GM18873 (cell line): ENCODE data around the gene FAM193B.
A peak's percentile ranks its signal among the peaks of the same experiment; 100 is the strongest.
"Not testable (repeated sequence)": the region's sequence is repeated elsewhere in the genome, so short reads cannot be mapped to it uniquely, and the experiment has no call there.

Experiments
- ATAC-seq: cut with Tn5 transposase; IDR thresholded peaks from one replicate; pipeline ENCODE4 v1.9.1; 2021; ENCODE audit warnings: mild to moderate bottlenecking, moderate library complexity, moderate number of reproducible peaks; ENCODE audit not compliant: unreplicated experiment, low FRiP score

Gene FAM193B

DNA sequence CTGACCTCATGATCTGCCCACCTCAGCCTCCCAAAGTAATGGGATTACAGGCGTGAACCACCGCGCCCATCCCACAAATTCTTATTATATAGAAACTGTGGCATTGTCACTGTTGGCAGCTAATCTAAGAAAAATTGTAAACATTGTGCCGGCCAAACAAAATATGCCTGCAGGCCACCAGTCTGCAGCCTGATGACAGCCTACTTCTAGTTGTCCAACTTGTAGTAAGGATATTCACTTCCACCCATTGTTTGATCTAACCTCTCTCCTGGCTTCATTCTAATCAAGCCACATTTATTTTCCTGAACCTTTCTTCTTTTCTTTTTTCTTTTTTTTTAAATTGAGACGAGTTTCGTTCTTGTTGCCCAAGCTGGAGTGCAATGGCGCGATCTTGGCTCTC lies 24.0 kb upstream of the FAM193B start:
- ATAC-seq, result no peak

DNA sequence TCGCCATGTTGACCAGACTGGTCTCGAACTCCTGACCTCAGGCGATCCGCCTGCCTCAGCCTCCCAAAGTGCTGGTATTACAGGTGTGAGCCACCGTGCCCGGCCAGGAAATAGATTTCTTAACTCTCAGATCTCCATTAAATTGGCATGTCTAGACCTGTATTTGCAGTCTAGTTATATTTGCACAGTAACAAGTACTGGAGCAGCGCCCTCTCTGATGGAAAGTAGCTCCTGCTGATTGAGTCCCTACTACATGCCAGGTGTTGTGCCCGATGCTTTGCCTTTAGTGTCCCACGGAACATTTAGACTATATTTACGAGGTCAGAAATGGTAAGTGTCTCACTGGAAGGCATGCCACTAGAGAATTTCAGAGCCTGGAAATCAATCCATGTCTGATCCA lies 21.8 kb upstream of the FAM193B start:
- no peak for ATAC-seq

DNA sequence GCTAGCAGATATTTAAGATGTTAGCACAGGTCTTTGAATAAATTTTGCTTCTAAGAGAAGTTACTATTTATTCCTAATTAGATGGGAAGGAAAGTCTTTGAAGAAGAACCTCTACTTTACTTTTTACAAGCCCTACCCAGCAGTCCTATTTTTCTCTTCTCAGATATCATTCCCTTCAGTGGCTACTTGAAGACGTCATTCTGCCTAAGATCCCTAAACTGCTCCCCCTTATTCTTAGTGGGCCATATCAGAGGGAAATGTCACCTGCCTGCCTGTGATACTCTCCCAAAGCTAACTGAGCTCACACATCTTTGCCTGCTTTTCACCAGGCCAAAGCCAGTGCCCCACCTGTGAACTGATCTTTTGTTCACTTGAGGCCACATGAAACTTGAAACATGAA lies 21.1 kb upstream of the FAM193B start:
- ATAC-seq, result no peak

DNA sequence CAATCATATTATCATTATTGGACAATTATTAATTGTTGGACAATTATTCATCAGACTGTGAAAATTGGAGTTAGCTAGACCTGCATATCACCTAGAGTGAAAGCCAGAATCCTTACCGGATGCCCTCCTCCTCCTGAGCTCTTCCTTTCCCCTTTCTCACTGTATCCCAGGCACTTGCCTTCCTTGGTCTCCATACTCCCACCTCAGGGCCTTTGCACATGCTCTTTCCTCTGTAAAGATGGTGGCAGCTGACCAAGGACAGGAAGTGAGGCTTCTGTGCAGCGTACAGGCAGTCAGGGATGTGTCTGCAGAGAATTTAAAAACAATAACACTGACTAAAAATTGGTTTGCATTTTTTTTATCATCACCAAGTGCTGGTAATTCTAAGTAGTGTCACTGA lies 15.5 kb upstream of the FAM193B start:
- ATAC-seq, result no peak

DNA sequence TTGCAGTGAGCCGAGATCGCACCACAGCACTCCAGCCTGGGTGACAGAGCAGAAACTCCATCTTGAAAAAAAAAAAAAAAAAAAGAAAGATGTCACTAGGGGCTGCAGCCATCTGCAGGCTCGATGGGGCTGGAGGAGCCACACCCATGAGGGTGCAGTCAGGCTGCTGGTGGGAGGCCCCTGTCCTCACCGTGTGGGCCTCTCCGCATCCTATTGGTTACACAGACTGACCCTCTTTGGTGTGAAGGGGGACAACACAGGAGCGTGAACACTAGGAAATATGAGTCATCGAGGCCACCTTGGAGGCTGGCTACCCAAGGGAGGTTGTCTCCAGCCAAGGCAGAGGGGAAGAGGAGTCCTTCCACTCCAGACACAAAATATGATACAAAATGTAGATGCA lies 14.0 kb upstream of the FAM193B start:
- ATAC-seq, result no peak

DNA sequence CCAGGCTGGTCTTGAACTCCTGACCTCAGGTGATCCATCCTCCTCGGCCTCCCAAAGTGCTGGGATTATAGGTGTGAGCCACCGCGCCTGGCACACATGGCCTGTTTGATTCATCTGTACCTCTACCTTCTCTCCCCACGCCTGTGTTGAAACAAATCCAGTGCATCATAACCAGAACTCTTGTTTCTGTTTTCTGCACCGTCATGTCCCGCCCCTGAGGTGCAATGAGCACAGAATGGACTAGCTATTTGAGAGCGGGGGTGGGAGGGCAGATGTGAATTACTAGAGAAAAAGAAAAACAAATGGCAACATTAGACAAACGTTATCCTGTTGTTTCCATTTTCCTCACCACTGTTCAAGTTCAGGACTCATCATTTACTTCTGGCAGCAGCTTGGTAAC lies 10.7 kb upstream of the FAM193B start:
- no peak for ATAC-seq

DNA sequence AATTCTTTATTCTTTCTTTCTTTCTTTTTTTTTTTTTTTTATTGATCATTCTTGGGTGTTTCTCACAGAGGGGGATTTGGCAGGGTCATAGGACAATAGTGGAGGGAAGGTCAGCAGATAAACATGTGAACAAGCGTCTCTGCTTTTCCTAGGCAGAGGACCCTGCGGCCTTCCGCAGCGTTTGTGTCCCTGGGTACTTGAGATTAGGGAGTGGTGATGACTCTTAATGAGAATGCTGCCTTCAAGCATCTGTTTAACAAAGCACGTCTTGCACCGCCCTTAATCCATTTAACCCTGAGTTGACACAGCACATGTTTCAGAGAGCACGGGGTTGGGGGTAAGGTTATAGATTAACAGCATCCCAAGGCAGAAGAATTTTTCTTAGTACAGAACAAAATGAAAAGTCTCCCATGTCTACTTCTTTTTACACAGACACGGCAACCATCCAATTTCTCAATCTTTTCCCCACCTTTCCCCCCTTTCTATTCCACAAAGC lies 5.1 kb upstream of the FAM193B start:
- not testable (repeated sequence) for ATAC-seq

DNA sequence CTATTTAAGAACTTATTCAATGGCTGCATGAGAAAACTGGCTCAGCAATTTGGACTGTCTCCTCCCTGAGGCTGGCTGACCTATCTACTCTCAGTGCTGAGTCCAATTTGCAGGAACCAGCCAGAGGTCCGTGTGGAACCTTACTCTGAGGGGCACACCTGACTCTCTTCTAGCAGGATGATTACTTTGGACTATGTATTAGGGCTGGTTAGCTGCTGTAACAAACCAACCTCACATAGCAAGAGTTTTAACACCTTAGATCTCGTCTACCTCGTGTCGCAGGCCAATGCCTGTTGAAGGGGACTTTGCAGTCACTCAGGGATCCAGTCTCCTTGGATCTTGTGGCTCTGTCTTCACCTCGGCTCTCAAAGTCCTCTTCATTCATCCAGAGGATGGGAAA lies 3.4 kb upstream of the FAM193B start:
- no peak for ATAC-seq

DNA sequence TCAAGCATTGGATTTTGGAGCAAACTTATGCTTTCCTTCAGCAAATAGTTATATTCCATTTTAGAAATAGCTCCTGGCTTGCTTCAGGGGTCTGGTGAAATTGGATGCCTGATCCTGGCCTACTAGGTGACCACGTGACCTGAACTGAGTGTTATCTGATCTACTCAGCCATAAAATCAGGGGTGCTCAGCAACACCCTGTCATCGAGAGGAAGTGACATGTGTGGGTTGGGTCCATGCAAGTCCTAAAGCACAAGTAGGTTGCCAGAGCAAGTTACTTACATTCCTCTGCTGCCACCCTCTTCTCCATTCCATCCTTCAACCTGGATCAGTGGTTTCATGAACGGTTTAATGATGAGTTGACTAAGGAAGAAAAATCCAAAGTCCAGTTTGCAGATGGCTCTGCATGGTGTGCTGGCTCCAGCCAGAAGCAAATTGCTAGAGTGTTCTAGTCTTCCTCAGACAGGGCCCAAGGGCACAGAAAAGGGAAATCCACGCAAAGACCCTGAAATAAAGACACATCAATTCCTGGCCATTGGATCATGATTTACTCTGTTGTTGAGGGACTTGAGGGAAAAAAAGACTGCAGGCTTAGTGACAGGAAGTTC lies 2.8 kb upstream of the FAM193B start:
- ATAC-seq, result no peak

DNA sequence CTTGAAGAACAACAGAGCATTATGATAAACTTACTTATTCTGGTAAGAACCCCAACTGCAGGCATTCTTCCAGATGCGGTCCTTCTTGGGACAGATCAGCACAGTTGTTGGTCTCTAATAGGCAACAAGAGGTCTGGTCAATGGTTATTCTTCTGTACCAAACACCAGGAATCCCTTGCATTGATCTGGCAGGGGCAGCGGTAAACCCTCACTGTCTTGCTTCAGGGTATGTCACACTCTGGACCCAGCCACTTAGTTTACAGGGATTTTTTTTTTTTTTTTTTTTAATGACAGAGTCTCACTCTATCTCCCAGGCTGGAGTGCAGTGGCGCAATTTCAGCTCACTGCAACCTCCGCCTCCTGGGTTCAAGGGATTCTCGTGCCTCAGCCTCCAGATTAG lies 1.3 kb upstream of the FAM193B start:
- no peak for ATAC-seq

DNA sequence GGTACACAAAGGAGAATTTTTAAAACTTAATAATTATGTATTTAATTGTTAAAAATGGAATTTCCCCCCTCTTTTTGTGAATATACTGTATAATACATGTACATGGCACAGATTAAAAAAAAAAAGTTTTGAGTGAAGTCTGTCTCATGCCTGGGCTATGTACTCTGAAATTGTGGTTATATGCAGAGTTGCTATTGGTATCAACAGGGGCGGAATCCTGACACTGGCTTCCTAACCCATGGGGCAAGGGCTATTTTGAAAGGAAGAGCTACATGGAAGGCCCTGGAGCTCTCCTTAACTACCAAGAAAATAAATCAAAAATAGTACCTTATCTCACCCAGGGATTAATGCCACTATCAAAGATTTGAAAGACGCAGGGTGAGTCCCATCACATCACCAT lies 865 bp upstream of the FAM193B start:
- ATAC-seq, result no peak

DNA sequence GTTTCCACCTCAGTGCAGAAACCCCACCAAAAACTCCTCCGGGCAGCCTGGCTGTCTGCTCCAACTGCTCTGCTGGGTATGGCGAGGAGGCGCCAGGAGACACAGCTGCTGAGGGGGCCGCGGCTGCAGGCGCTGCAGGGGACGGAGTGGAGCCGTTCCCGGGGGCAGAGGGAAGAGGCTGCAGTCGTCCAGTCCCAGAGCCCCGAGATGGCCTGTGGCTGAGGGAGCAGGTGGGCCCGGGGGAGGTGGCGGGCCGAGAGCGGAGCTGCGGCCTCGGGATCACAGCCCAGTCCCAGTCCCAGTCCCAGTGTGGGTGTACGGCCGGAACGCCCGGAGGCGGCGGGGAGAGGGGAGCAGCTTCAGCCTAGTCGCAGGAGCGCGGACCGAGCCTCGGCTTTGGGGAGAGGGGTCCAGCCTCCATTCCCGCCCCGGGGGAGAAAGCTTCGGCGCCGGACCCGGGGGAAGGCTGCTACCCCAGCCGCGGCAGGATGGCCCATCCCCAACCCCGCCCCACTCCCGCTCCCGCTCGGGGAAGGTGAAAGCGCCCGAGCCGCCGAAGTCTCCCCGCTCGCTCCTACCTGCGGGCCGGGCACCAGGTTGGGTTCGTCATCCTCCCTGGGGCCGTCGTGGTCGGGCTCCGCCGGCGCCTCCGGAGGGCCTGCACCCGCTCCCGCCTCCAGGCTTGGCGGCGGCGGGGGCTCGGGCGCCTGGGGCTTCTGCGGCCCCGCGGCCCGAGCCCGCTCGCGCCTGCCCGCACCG lies 513 bp downstream of the FAM193B start:
- ATAC-seq, result peak; percentile 21

DNA sequence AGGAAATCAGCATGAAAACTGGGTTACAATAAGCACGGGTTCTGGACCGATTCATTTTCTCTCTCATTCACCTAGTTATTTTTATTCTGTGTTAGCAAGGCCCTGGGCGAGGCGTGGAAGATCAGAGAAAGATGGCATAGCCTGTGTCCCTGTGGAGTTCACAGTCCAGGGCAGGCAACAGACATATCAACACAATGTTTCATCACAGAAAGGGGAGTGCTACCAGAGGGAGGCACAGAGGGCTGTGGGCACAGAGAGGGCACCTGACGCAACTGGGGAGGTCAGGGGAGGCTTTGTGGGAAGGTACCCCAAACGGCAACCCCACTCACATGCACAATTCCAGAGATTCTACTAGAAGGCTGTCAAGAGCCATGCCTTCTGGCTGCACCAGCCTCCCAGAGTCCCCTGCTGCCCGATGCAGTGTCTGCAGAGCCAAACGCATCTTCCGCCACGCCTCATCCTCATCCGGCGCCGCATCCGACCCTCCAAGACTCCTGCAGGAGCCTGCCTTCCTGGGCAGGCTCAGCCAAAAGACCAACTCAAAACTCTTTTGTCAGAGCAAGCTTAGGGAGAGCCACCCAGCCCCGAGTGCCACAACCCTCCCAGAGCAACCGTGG lies 1.4 kb downstream of the FAM193B start:
- ATAC-seq, result no peak

DNA sequence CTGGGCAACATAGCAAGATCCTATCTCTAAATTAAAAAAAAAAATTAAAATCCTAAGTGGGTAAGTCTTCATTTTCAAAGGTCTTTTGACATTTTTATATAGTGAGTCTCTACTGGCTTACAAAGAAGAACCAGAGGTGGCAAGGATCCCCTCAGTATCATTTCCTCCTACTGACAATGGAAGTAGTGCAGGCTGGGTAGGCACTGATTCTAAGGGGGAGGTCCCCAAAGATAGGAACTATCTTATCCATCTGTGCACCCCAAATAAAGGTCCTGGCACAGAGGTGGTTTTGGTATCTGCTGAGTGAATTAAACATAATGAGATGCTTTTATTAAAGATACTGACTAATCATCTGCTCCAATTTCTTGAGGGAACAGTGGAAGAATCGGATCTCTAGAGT lies 4.2 kb downstream of the FAM193B start:
- no peak for ATAC-seq

DNA sequence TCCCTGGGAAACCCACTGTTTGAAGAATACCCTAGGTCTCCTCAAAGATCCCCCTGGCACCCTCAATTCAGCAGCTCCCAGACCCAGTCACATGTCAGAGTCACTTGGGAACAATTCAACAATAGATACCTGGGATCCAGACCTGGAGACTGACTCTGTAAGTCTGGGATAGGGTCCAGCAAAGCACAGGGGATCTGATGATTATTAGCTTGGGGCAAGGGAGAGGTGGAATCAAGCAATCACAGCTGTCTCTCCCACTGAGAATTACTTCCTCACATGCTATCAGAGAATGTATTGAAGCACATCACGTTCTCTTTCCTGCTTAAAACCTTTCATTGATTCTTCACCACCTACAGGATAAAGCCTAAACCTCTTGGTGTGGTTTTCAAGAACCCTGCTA lies 5.9 kb downstream of the FAM193B start:
- no peak for ATAC-seq

DNA sequence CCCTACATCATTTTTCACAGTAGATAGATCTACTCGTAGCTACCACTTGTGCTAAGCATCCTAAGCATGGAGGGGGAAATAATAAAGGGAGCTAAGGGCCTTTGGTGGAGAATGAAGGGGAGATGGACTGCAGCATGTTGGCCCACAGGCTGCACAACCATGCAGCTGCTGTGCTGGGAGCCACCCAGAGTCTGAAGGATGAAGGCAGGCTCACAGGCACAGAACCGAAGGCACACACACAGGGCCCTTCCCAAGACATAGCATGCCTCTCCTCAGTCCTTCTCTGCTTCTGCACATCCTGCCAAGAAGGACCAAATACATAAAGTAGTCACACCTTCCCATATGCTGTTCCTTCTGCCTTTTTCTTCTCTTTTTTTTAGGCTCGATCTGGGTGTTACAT lies 6.6 kb downstream of the FAM193B start:
- no peak for ATAC-seq

DNA sequence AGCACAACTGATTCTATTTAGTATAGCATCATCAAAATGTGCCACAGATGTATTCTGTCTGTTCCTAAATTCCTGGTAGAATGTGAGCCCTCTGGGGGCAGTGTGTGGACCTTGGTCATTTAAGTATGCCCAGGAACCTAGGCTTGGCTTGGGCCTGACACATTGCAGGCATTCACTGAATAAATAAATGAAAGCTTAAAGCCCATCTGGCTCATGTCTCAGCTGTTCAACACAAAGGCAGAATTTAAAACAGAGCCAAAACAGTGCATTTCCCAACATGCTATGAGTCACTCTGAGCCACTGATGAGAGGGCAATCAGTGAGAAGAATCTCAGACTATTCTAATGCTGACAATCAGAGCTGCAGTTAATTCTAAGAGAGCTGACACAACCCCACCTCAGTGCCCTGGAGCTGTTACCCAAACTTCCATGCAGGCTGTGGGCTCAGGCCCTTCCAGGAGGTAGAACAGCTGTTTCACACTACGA lies 8.1 kb downstream of the FAM193B start:
- ATAC-seq, result no peak

DNA sequence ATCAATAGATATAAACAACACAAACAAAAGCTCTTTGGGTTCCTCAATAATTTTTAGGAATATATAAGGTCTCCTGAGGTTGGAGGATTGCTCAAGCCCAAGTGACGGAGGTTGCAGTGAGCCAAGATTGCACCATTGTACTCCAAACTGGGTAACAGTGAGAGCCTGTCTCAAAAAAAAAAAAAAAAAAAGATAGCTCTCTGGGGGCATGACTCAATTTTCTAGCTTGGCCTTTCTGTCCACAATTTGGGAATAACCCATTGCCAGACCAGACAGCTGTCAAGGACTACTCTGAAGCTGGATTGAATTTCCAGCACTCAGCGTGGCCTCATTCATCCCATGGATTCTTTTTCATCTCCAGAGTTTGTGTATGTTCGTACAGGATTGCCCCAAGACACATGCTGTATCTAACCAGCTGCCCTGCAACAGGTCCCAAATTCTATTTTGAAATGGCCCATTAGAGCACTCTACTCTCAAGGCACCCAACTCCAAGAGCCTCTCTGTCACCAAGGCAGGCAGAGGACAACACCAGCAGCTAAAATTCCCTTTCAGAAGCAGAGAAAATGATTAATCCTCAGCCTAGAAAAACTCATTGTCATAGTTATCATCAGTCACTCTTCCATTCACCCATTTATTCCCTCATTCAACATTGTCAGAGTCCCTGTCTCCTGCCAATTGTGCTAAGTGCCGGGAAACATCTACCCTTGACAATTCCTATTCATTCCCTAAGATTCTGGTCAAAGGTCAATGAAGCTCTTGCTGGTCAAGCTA lies 8.7 kb downstream of the FAM193B start:
- ATAC-seq, result no peak

DNA sequence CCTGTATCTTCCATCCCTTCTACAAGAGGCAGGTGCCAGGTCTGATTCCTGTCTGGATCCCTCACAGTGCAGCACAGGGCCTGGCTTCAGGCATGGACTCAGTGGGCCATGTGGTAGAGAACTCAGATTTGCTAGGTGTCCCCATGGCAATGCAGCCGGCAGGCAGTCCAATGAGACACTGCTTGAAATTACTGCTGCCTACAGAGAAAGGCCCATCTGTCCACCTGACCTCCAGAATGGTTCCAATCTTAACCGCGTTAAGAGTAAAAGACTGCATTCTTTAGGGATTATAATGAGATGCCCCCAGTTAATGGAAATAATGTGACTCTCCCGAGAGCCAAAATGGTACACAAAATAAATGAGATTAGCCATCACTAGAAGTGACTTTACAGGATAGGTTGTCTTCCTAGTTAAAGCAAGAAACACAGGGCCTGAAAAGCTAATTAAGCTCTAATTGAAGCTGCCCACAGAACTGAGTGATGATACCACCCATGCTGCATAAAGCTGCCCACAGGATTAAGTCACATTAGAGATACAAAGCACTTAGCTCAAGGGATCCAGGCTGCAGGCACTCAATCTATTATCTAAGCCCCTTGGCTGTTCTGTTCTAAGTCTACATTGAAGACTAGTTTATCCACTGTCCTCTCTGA lies 11.4 kb downstream of the FAM193B start:
- ATAC-seq, result no peak

DNA sequence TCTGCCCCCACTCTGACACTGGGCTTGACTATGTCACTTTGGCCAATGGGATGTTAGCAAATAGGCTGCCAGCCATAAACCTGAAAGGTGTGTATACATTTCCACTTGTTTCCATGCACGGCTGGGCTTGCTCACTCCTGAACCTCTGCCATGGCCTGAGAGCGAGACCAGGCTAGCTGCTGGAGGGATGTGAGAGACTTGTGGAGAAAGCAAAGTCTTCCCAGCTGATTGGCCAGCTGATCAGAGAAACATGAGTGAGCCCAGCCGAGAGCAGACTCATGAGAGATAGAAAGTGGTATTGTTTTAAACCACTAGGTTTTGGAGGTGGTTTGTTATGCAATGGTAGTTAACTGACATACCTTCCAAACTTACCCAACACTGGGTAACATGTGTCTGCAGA lies 13.9 kb downstream of the FAM193B start:
- ATAC-seq, result no peak
